Transverse colon (tissue), 4 donors: ENCODE measurements around the gene SMARCAL1.

Experiments
- EP300 ChIP-seq: sonication (generic); formaldehyde crosslinking; IDR thresholded peaks from one replicate; pipeline ENCODE4 v1.6.1; 2017; ENCODE audit warnings: antibody characterized with exemption, low read depth
- POLR2A ChIP-seq: fragments of 450-650 bp; IDR thresholded peaks from one replicate; pipeline ENCODE4 v1.6.1; 2016; ENCODE audit warnings: antibody characterized with exemption, mild to moderate bottlenecking, moderate library complexity
- POLR2AphosphoS5 ChIP-seq, 3 donors: sonication (generic); formaldehyde crosslinking; IDR thresholded peaks; one replicate each; pipeline ENCODE4 v1.6.1; 2016; ENCODE audit warnings: antibody characterized with exemption in 3 of 3
- TF ChIP-seq, protein P1 (sequence below), 5 experiments: fragments of 200-600 bp in 3 of 5; fragments of 450-650 bp in 2 of 5; sonication (generic) in 3 of 5; IDR thresholded peaks; 1 replicate in 2 of 5; 2 replicates in 3 of 5; pipeline ENCODE4 v1.5.1; 2016 to 2017; ENCODE audit warnings: antibody characterized with exemption in 5 of 5, inconsistent platforms in 3 of 5, mild to moderate bottlenecking in 2 of 5, moderate library complexity in 1 of 5

- TF ChIP-seq, protein P1, sequence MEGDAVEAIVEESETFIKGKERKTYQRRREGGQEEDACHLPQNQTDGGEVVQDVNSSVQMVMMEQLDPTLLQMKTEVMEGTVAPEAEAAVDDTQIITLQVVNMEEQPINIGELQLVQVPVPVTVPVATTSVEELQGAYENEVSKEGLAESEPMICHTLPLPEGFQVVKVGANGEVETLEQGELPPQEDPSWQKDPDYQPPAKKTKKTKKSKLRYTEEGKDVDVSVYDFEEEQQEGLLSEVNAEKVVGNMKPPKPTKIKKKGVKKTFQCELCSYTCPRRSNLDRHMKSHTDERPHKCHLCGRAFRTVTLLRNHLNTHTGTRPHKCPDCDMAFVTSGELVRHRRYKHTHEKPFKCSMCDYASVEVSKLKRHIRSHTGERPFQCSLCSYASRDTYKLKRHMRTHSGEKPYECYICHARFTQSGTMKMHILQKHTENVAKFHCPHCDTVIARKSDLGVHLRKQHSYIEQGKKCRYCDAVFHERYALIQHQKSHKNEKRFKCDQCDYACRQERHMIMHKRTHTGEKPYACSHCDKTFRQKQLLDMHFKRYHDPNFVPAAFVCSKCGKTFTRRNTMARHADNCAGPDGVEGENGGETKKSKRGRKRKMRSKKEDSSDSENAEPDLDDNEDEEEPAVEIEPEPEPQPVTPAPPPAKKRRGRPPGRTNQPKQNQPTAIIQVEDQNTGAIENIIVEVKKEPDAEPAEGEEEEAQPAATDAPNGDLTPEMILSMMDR (IDR thresholded peaks at IDR 0.05) = no peak
- no peak for TF ChIP-seq POLR2AphosphoS5 (IDR thresholded peaks at IDR 0.05)
- TF ChIP-seq POLR2A = no peak
- no peak for TF ChIP-seq EP300
Observed at GRCh38 chr2:216500572-216500971, 88.3 kb downstream of the SMARCAL1 start.
